ENCODE measurements around the gene TMEM63A. TPM values are rescaled to one million over a fixed set of nuclear protein-coding genes. Genes with fewer than 3 reads are reported as not detected.
"Not testable (repeated sequence)": the region's sequence is repeated elsewhere in the genome, so short reads cannot be mapped to it uniquely, and the experiment has no call there.

The TMEM63A gene
- total RNA-seq: 10 to 100 TPM; 32.1 to 81.5 (median 44.9) TPM
- long read RNA-seq, partial matches to known transcripts: 1 of 3 reads
- long read RNA-seq, other reads (novel, unspliced or antisense): 2 of 3 reads

- under 1% methylated on average over 33 of the region's 64 CpGs for WGBS (ENCODE audit: insufficient coverage, low coverage, low lambda C conversion rate, missing lambda C conversion rate)
- peak within 1 kb of the TSS; percentile 98 to 99 (median 98) for H3K4me3 ChIP-seq
- ATAC-seq: peak; percentile 65 to 76 (median 72)
- H3K4me1 ChIP-seq: peaks cover 0 to 75% (median 29%) of the 10 kb centered on the region in 4 donors
- H3K27me3 ChIP-seq: no peaks in the 10 kb centered on the region
- intact Hi-C loops (cut with DNase I): no loop called here
- peak; percentile 94 to 95 (median 94) for DNase-seq
- TF ChIP-seq, protein P1, sequence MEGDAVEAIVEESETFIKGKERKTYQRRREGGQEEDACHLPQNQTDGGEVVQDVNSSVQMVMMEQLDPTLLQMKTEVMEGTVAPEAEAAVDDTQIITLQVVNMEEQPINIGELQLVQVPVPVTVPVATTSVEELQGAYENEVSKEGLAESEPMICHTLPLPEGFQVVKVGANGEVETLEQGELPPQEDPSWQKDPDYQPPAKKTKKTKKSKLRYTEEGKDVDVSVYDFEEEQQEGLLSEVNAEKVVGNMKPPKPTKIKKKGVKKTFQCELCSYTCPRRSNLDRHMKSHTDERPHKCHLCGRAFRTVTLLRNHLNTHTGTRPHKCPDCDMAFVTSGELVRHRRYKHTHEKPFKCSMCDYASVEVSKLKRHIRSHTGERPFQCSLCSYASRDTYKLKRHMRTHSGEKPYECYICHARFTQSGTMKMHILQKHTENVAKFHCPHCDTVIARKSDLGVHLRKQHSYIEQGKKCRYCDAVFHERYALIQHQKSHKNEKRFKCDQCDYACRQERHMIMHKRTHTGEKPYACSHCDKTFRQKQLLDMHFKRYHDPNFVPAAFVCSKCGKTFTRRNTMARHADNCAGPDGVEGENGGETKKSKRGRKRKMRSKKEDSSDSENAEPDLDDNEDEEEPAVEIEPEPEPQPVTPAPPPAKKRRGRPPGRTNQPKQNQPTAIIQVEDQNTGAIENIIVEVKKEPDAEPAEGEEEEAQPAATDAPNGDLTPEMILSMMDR (IDR thresholded peaks at IDR 0.05): peak; percentile 29 to 47 (median 38)
- peak; percentile 83 for TF ChIP-seq POLR2A (IDR thresholded peaks at IDR 0.05)
- H3K36me3 ChIP-seq: peaks cover 0 to 5% (median 1%) of the 10 kb centered on the region in 4 donors
- no peaks in the 10 kb centered on the region for H3K9me3 ChIP-seq
- peak within 1 kb of the TSS; percentile 97 to 98 (median 98) for H3K27ac ChIP-seq
These were observed at the start of gene TMEM63A for GRCh38 chr1:225881959-225882693. Gene TMEM63A, minus strand, starts transcription at chr1:225882380. Its CDS starts 4,800 bp downstream, at chr1:225877580.

DNA sequence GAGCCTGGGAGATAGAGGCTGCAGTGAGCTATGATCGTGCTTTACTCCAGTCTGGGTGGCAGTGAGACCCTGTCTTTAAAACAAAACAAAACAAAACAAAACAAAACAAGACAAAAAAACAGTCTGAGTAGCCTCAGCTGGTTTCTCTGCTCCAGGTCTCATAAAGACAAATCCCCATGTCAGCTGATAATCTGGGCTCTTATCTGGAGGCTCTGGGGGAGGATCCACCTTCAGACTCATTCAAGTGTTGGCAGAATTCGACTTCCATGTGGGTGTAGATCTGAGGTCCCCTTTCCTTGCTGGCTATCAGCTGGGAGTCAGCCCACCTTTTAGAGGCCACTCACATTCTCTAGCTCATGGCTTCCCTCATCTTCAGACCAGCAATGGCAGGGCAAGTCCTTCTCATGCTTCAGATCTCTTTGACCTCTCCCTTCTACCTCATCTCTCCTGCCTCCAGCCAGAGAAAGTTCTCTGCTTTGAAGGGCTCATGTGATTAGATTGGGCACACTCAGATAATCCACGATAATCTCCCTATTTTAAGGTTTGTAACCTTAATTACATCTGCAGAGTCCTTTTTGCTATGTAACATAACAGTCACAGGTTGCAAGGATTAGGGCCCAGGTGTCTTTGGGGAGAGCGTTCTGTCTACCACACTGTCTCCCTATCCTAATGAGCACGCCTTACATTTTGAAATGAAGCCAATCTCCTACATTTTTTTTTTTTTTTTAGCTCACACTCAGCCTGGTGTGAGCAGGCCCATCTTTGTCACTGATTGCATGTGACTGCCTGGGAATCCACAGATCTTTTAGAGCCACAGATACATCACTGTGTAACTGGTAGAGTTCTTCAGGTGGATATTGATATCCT is 49.3 kb upstream of the TMEM63A start:
- TF ChIP-seq, protein P1 (IDR thresholded peaks at IDR 0.05): no peak
- no peak for TF ChIP-seq POLR2A (IDR thresholded peaks at IDR 0.05)
- no peak overlapping the region for H3K27ac ChIP-seq
- no peaks in the 10 kb centered on the region for H3K36me3 ChIP-seq
- no peak for DNase-seq
- intact Hi-C loops (cut with DNase I): no loop called here
- WGBS (ENCODE audit: insufficient coverage, low coverage, low lambda C conversion rate, missing lambda C conversion rate): 89% methylated on average over 4 of the region's 5 CpGs
- no peaks in the 10 kb centered on the region for H3K9me3 ChIP-seq
- no peaks in the 10 kb centered on the region for H3K27me3 ChIP-seq
- H3K4me1 ChIP-seq: no peaks in the 10 kb centered on the region
- no peak for ATAC-seq
- H3K4me3 ChIP-seq: no peak overlapping the region

- Histone ChIP-seq H3K27ac (no peak overlapping the region), H3K27me3 (no peaks in the 10 kb centered on the region), H3K4me3 (no peak overlapping the region), H3K4me1 (no peaks in the 10 kb centered on the region), H3K9me3 (no peaks in the 10 kb centered on the region), H3K36me3 (no peaks in the 10 kb centered on the region)
- WGBS (ENCODE audit: insufficient coverage, low coverage, low lambda C conversion rate, missing lambda C conversion rate): 94% methylated on average over 2 of the region's 2 CpGs
- TF ChIP-seq, protein P1 (IDR thresholded peaks at IDR 0.05): no peak
- intact Hi-C loops (cut with DNase I): no loop called here
- ATAC-seq (no peak), DNase-seq (no peak)
These were observed 48.4 kb upstream of the TMEM63A start for GRCh38 chr1:225930566-225930965.

DNA sequence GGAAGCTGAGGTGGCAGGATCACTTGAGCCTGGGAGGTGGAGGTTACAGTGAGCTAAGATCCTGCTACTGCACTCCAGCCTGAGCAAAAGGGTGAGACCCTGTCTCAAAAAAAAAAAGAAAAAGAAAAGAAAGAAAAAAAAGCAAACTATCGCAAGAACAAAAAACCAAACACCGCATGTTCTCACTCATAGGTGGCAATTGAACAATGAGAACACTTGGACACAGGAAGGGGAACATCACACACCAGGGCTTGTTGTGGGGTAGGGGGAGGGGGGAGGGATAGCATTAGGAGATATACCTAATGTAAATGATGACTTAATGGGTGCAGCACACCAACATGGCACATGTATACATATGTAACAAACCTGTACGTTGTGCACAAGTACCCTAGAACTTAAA is 47.3 kb upstream of the TMEM63A start:
- DNase-seq; H3K4me1 ChIP-seq; H3K27ac ChIP-seq; intact Hi-C loops (cut with DNase I); H3K9me3 ChIP-seq; H3K4me3 ChIP-seq; ATAC-seq; H3K36me3 ChIP-seq; H3K27me3 ChIP-seq: not testable (repeated sequence)
- 86% methylated on average over 3 of the region's 3 CpGs for WGBS (ENCODE audit: insufficient coverage, low coverage, low lambda C conversion rate, missing lambda C conversion rate)
